ENCODE measurements around the gene HS6ST1. TPM values are rescaled to one million over a fixed set of nuclear protein-coding genes. Genes with fewer than 3 reads are reported as not detected.

HS6ST1 gene
- total and polyA plus RNA-seq, 2 of the 4 experiments (the other 2 are of a cell fraction) = 29.9 to 36.9 TPM

- no TSS peak for BruUV-seq (replicated peaks)
- H3K79me1 ChIP-seq (ENCODE audit: low read depth in 1 of 2, low read length in 2 of 2) = 0 out of 4 replicates have a peak, but pooled peaks cover 0 to 3% of the 10 kb centered on the region in 2 experiments
- H2AFZ ChIP-seq (replicated peaks; ENCODE audit: low read length, poor library complexity) = peak overlapping the region; percentile 47
- peak overlapping the region; percentile 3 to 66; a peak in 2 of 4 replicates for H4K8ac ChIP-seq (ENCODE audit: low read depth in 2 of 2, low read length in 2 of 2)
- H2BK120ac ChIP-seq (ENCODE audit: low read depth, low read length) = peak overlapping the region; percentile 100
- H3K4me2 ChIP-seq (ENCODE audit: low read depth, low read length) = no peak overlapping the region
- peaks cover 10% of the 10 kb centered on the region for H3K9me1 ChIP-seq (ENCODE audit: insufficient read depth, low read length)
- peaks cover 16% of the 10 kb centered on the region for H3K4me1 ChIP-seq (ENCODE audit: control insufficient read depth, insufficient read depth, low read length)
- H2AK9ac ChIP-seq (replicated peaks; ENCODE audit: low read depth, low read length, poor library complexity) = peak overlapping the region; percentile 91
- peak overlapping the region; percentile 82 for H2BK20ac ChIP-seq (ENCODE audit: low read depth, low read length)
- no peaks in the 10 kb centered on the region for H3K36me3 ChIP-seq (ENCODE audit: control insufficient read depth, insufficient read depth, low read length)
- H3K4ac ChIP-seq (ENCODE audit: low read depth, low read length) = peak overlapping the region; percentile 91
- no peak overlapping the region for H3K56ac ChIP-seq (ENCODE audit: extremely low read depth, insufficient read depth, low read length)
- CTCF ChIA-PET = no interaction called here
- no peak overlapping the region for H3K4me3 ChIP-seq (ENCODE audit: insufficient read depth, low read depth, low read length)
- dilution Hi-C loops (cut with HindIII; ENCODE audit: low sequenced_read_pairs, unreplicated experiment) (no loop called here), in situ Hi-C loops (cut with MboI; ENCODE audit: low sequenced_read_pairs) (no loop called here), intact Hi-C loops (cut with micrococcal nuclease) (no loop called here)
- H4K20me1 ChIP-seq (ENCODE audit: insufficient read depth, low read length) = no peaks in the 10 kb centered on the region
- peak overlapping the region; percentile 3 for H2BK5ac ChIP-seq (ENCODE audit: low read depth, low read length, poor library complexity, severe bottlenecking)
- peak overlapping the region; percentile 92 for H2AK5ac ChIP-seq (ENCODE audit: low read depth, low read length)
- POLR2A ChIA-PET (ENCODE audit: unreplicated experiment) = no interaction called here
- peak overlapping the region; percentile 40; the same call in 1 of the 2 replicates for H3K18ac ChIP-seq (ENCODE audit: low read depth, low read length)
- H3K9me3 ChIP-seq (ENCODE audit: control insufficient read depth, insufficient read depth, low read length) = no peaks in the 10 kb centered on the region
- no peak overlapping the region for H3K27ac ChIP-seq (ENCODE audit: insufficient read depth, low read length)
- TF ChIP-seq MXI1 (IDR thresholded peaks at IDR 0.05; ENCODE audit: borderline replicate concordance, low read depth, low read length) = no peak
- TF ChIP-seq FOS (IDR thresholded peaks at IDR 0.05; ENCODE audit: low read depth, low read length) = no peak
- no peak for TF ChIP-seq RFX5 (IDR thresholded peaks at IDR 0.05; ENCODE audit: low read depth, low read length)
- no peak for TF ChIP-seq USF2 (IDR thresholded peaks at IDR 0.05; ENCODE audit: low read depth, low read length)
- no peak for TF ChIP-seq MAFK (IDR thresholded peaks at IDR 0.05; ENCODE audit: low read depth, low read length)
- no peak for TF ChIP-seq SMC3 (IDR thresholded peaks at IDR 0.05; ENCODE audit: low read depth, low read length)
- no peak for TF ChIP-seq CEBPB (IDR thresholded peaks at IDR 0.05; ENCODE audit: low read depth, low read length)
- TF ChIP-seq POLR2A (IDR thresholded peaks at IDR 0.05; ENCODE audit: low read depth, low read length) = no peak
- TF ChIP-seq NFE2L2 (IDR thresholded peaks at IDR 0.05; ENCODE audit: low read depth, low read length) = no peak
- TF ChIP-seq CHD1 (IDR thresholded peaks at IDR 0.05; ENCODE audit: low read depth, low read length) = no peak
- TF ChIP-seq ELK1 (IDR thresholded peaks at IDR 0.05; ENCODE audit: borderline replicate concordance, low read depth, low read length) = no peak
- no peak for TF ChIP-seq BHLHE40 (IDR thresholded peaks at IDR 0.05; ENCODE audit: low read depth, low read length)
- no peak for TF ChIP-seq RAD21 (IDR thresholded peaks at IDR 0.05; ENCODE audit: low read length)
- TF ChIP-seq, protein P1, sequence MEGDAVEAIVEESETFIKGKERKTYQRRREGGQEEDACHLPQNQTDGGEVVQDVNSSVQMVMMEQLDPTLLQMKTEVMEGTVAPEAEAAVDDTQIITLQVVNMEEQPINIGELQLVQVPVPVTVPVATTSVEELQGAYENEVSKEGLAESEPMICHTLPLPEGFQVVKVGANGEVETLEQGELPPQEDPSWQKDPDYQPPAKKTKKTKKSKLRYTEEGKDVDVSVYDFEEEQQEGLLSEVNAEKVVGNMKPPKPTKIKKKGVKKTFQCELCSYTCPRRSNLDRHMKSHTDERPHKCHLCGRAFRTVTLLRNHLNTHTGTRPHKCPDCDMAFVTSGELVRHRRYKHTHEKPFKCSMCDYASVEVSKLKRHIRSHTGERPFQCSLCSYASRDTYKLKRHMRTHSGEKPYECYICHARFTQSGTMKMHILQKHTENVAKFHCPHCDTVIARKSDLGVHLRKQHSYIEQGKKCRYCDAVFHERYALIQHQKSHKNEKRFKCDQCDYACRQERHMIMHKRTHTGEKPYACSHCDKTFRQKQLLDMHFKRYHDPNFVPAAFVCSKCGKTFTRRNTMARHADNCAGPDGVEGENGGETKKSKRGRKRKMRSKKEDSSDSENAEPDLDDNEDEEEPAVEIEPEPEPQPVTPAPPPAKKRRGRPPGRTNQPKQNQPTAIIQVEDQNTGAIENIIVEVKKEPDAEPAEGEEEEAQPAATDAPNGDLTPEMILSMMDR (conservative IDR thresholded peaks at IDR 0.05; ENCODE audit: low read depth, low read length) = no peak
- no peak for TF ChIP-seq RCOR1 (IDR thresholded peaks at IDR 0.05; ENCODE audit: insufficient replicate concordance, low read length)
- no peaks in the 10 kb centered on the region for H3K27me3 ChIP-seq (ENCODE audit: control insufficient read depth, insufficient read depth, low read length)
- H2BK15ac ChIP-seq (ENCODE audit: low read depth, low read length) = peak overlapping the region; percentile 54; the same call in 2 of the 3 replicates
- ATAC-seq (ENCODE audit: low read depth) (no peak), DNase-seq (no peak)
- H4K5ac ChIP-seq (ENCODE audit: low read depth, low read length) = 0 out of 2 replicates have a peak overlapping the region, but pooled peaks have one; percentile 24
- H4K91ac ChIP-seq (ENCODE audit: insufficient read depth, low read depth, low read length) = peak overlapping the region; percentile 84
- peak overlapping the region; percentile 12; the same call in 1 of the 2 replicates for H3K14ac ChIP-seq (replicated peaks; ENCODE audit: low read depth, low read length)
- WGBS, 2 experiments (ENCODE audit: extremely low coverage in 2 of 2, insufficient read length in 1 of 2) = no CpG with 5 or more reads among the region's 11 CpGs
- H3K23ac ChIP-seq (ENCODE audit: low read depth, low read length) = no peak overlapping the region
- no peak overlapping the region for H3K9ac ChIP-seq (ENCODE audit: low read depth, low read length)
Observed at GRCh38 chr2:128363934-128364361, 45.3 kb upstream of the HS6ST1 start.

All from IMR-90 (cell line).